B cell (primary cell): ENCODE measurements around the gene SPSB1. TPM values are rescaled to one million over a fixed set of nuclear protein-coding genes. Genes with fewer than 3 reads are reported as not detected.

ENCODE experiments used
- ATAC-seq: fragments of 200-7000 bp; cut with Tn5 transposase; one replicate; pipeline ENCODE4 v1.10.0; 2021; ENCODE audit warnings: low read depth, mild to moderate bottlenecking, moderate number of reproducible peaks, moderate library complexity
- CTCF ChIA-PET: fragments of 350-600 bp; sonication (Branson Sonifier 250); formaldehyde crosslinking; loops from one replicate; lab custom pipeline; 2021; ENCODE audit warnings: antibody characterized with exemption, inconsistent platforms; lab: Charles Lee
- POLR2A ChIA-PET: fragments of 350-600 bp; sonication (Branson Sonifier 250); formaldehyde crosslinking; loops from one replicate; lab custom pipeline; 2021; ENCODE audit warnings: antibody characterized with exemption; lab: Charles Lee
- DNase-seq: peaks from one replicate; pipeline ENCODE4 v3.0.0; 2013
- H2AFZ ChIP-seq: 2 replicates; pipeline ENCODE4 v1.6.1; 2012; ENCODE audit warnings: mild to moderate bottlenecking, low read depth, low read length; ENCODE audit not compliant: insufficient read depth, poor library complexity, severe bottlenecking
- H3K27ac ChIP-seq, 2 donors: 1 replicate in 1 of 2; 2 replicates in 1 of 2; pipeline ENCODE4 v1.5.1; 2012 to 2013; ENCODE audit warnings: low read length in 2 of 2, mild to moderate bottlenecking in 2 of 2, moderate library complexity in 1 of 2
- H3K27me3 ChIP-seq, 4 experiments: fragments of 200-600 bp in 1 of 4; sonication (generic) in 1 of 4; replicated peaks in 1 of 4; 1 replicate in 2 of 4; 2 replicates in 2 of 4; pipeline versions ENCODE4 v1.6.1 to v1.7.0; 2013 to 2016; ENCODE audit warnings: low read length in 3 of 4, mild to moderate bottlenecking in 2 of 4, mixed read lengths in 1 of 4, moderate library complexity in 1 of 4; ENCODE audit not compliant: insufficient read depth in 4 of 4, control insufficient read depth in 3 of 4; ENCODE audit errors: control extremely low read depth in 1 of 4
- H3K36me3 ChIP-seq, 2 experiments: replicated peaks in 1 of 2; 1 replicate in 1 of 2; 2 replicates in 1 of 2; pipeline versions ENCODE4 v1.6.1 to v1.7.1; 2013; ENCODE audit warnings: low read length in 1 of 2; ENCODE audit not compliant: insufficient read depth in 2 of 2, control insufficient read depth in 1 of 2; ENCODE audit errors: control extremely low read depth in 1 of 2, extremely low read depth in 1 of 2
- H3K4me1 ChIP-seq, 2 donors: fragments of 200-600 bp in 1 of 2; sonication (generic) in 1 of 2; 1 replicate in 1 of 2; 2 replicates in 1 of 2; pipeline versions ENCODE4 v1.5.1 to v1.6.1; 2013 to 2017; ENCODE audit warnings: low read length in 2 of 2; ENCODE audit not compliant: control insufficient read depth in 2 of 2, insufficient read depth in 2 of 2
- H3K4me2 ChIP-seq: replicated peaks from 2 replicates; pipeline ENCODE3; 2012; ENCODE audit warnings: mild to moderate bottlenecking, low read depth, low read length; ENCODE audit not compliant: poor library complexity, severe bottlenecking
- H3K4me3 ChIP-seq, 5 experiments: fragments of 200-600 bp in 1 of 5; sonication (generic) in 1 of 5; 1 replicate in 3 of 5; 2 replicates in 2 of 5; pipeline versions ENCODE4 v1.5.1 to v1.7.0; 2011 to 2016; ENCODE audit warnings: low read length in 4 of 5, mild to moderate bottlenecking in 4 of 5, low read depth in 2 of 5, control low read depth in 1 of 5, moderate library complexity in 1 of 5; ENCODE audit not compliant: insufficient read depth in 1 of 5; ENCODE audit errors: control extremely low read depth in 1 of 5, extremely low read depth in 1 of 5
- H3K79me2 ChIP-seq: fragments of 200-600 bp; sonication (generic); one replicate; pipeline ENCODE4 v1.6.0; 2016; ENCODE audit warnings: low read length; ENCODE audit not compliant: control insufficient read depth, insufficient read depth
- H3K9ac ChIP-seq: fragments of 200-600 bp; sonication (generic); 2 replicates; pipeline ENCODE4 v1.6.1; 2017; ENCODE audit warnings: mild to moderate bottlenecking, low read length, moderate library complexity
- H3K9me3 ChIP-seq, 3 donors: one replicate each; pipeline versions ENCODE4 v1.6.1 to v1.7.1; 2013; ENCODE audit warnings: low read length in 2 of 3; ENCODE audit not compliant: control insufficient read depth in 2 of 3, insufficient read depth in 1 of 3; ENCODE audit errors: control extremely low read depth in 1 of 3
- H4K20me1 ChIP-seq: 2 replicates; pipeline ENCODE4 v1.6.0; 2012; ENCODE audit warnings: mild to moderate bottlenecking, low read length; ENCODE audit not compliant: insufficient read depth, control insufficient read depth, poor library complexity, severe bottlenecking
- H3K27ac Mint-ChIP-seq: one replicate; pipeline ENCODE4 v1.8.0; 2021; ENCODE audit warnings: mixed read lengths
- H3K27me3 Mint-ChIP-seq: one replicate; pipeline ENCODE4 v1.8.0; 2021; ENCODE audit warnings: mixed read lengths
- H3K4me1 Mint-ChIP-seq: one replicate; pipeline ENCODE4 v1.8.0; 2021; ENCODE audit warnings: mixed read lengths
- H3K4me3 Mint-ChIP-seq: one replicate; pipeline ENCODE4 v1.8.0; 2021; ENCODE audit warnings: mixed read lengths
- H3K9me3 Mint-ChIP-seq: one replicate; pipeline ENCODE4 v1.8.0; 2022; ENCODE audit warnings: mixed read lengths; ENCODE audit not compliant: insufficient read depth
- CTCF ChIP-seq: fragments of 200-600 bp; IDR thresholded peaks from one replicate; pipeline ENCODE4 v1.8.0; 2022; ENCODE audit warnings: antibody characterized with exemption, mild to moderate bottlenecking
- EZH2 ChIP-seq: IDR thresholded peaks from 2 replicates; pipeline ENCODE4 v1.6.1; 2012; ENCODE audit warnings: borderline replicate concordance, low read depth, mild to moderate bottlenecking, moderate library complexity, low read length; ENCODE audit not compliant: insufficient read depth, poor library complexity, severe bottlenecking
- WGBS: methylation state at CpG from one replicate; pipeline ENCODE4 v1.1.5; 2013; ENCODE audit warnings: missing lambda C conversion rate; ENCODE audit not compliant: insufficient coverage; 5-methylcytosine and 5-hydroxymethylcytosine counted together
- intact Hi-C: fragments of 100-400 bp; cut with micrococcal nuclease; formaldehyde crosslinking; loops from one replicate; pipeline ENCODE4 v1.10.0; 2022
- polyA plus RNA-seq: library from polyadenylated mRNA; depleted of rRNA; stranded (reverse); fragments of >200 nt; gene quantifications from 2 replicates; pipeline ENCODE4 v1.2.3, GENCODE V29; 2012
- total RNA-seq, 2 donors: library from RNA; stranded (reverse); fragments of 120-200 nt in 1 of 2; gene quantifications; 1 replicate in 1 of 2; 2 replicates in 1 of 2; pipeline versions ENCODE4 v1.2.3 to v1.2.4, GENCODE V29; 2013 to 2022

Gene SPSB1
- total and polyA plus RNA-seq, 2 donors (not counting 1 experiment from before 2014, with no cell fraction given) = 1.7 to 9.4 TPM

DNA sequence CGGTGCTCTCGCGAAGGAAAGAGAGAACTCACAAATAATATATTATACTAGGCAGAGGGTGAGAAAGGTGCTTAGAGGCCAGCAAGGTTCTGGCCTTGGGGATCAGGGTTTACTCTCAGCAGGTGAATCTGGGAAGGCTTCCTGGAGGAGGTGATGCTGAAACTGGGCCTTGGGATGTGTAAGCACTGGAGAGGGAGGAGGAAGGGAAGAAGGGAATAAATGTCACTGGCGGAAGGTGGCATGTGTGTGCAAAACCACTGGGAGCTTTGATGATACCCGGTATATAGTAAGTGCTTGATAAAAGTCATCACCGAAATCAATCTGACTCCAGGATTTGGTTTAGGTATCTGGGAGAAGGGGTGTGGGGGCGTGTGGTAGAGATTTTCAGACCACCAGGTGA, 24.4 kb downstream of the SPSB1 start:
- Mint-ChIP-seq H3K27me3 (no peaks in the 10 kb centered on the region), H3K4me3 (no peak overlapping the region), H3K9me3 (no peaks in the 10 kb centered on the region), H3K4me1 (peaks cover 41% of the 10 kb centered on the region), H3K27ac (no peak overlapping the region)
- POLR2A ChIA-PET = no interaction called here
- H3K9me3 ChIP-seq = no peaks in the 10 kb centered on the region
- no peak overlapping the region for H3K27ac ChIP-seq
- CTCF ChIA-PET = interaction anchor here (0.7 kb wide), 1 partner anchor 21 kb away, joined by 4 read pairs; no protein-coding TSS in a partner anchor
- H3K36me3 ChIP-seq = no peaks in the 10 kb centered on the region
- H3K4me3 ChIP-seq = no peak overlapping the region
- no peak overlapping the region for H2AFZ ChIP-seq
- H3K27me3 ChIP-seq = no peaks in the 10 kb centered on the region
- intact Hi-C loops = no loop called here
- no peak overlapping the region for H3K4me2 ChIP-seq
- peaks cover 0 to 26% of the 10 kb centered on the region in 2 donors for H3K4me1 ChIP-seq
- H3K79me2 ChIP-seq = peaks cover 73% of the 10 kb centered on the region
- WGBS = 95% methylated on average over 4 of the region's 7 CpGs
- TF ChIP-seq EZH2 (no peak), CTCF (no peak)
- no peak overlapping the region for H3K9ac ChIP-seq
- ATAC-seq = no peak
- DNase-seq = no peak
- H4K20me1 ChIP-seq = no peaks in the 10 kb centered on the region

DNA sequence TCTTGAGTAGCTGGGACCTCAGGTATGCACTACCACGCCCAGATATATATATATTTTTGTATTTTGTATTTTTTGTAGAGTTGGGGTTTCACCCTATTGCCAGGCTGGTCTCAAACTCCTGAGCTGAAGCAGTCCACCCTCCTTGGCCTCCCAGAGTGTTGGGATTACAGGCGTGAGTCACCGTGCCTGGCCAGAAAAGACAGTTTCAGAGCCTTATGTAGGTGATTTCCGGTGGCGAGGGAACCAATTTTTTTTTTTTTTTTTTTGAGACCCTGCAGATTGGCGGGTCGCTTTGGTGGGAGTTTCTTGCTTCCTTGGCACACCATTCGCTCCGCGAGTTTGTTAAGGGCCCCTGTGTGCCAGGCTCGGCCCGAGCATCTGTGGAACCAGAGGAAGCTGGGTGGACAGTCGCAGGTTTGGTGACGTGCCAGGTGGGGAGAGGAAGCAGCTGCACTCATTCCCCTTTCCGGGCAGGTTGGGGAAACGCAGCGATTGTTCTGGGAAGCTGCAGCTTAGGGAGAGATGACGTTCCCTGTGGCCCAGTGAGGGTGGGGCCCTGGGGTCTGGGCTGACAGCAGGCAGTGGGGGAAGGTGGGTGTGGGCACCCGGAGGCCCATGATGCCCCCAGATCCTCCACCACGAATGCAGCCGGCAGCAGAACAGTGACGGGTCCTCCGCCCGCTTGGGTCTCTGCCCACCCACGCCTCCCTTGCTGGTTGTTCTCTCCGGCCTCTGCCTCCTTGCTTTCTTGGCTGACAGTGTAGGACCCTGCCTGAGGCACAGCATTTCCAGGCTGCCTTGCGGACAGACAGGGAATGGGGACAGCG, 25.1 kb downstream of the SPSB1 start:
- H3K79me2 ChIP-seq = peaks cover 71% of the 10 kb centered on the region

More for the DNA sequence above, 25.1 kb downstream of the SPSB1 start:
- 31% methylated on average over 27 of the region's 28 CpGs for WGBS
- ATAC-seq (no peak), DNase-seq (peak; percentile 25)
- Mint-ChIP-seq H3K27me3 (no peaks in the 10 kb centered on the region), H3K4me3 (peak overlapping the region; percentile 23), H3K4me1 (peaks cover 41% of the 10 kb centered on the region), H3K9me3 (no peaks in the 10 kb centered on the region), H3K27ac (no peak overlapping the region)
- POLR2A ChIA-PET = no interaction called here
- Histone ChIP-seq H4K20me1 (no peaks in the 10 kb centered on the region), H3K9ac (no peak overlapping the region), H3K9me3 (no peaks in the 10 kb centered on the region), H3K4me2 (peak overlapping the region; percentile 43), H3K27ac (no peak overlapping the region), H3K27me3 (no peaks in the 10 kb centered on the region), H3K4me3 (no peak overlapping the region), H3K4me1 (peaks cover 0 to 26% of the 10 kb centered on the region in 2 donors), H2AFZ (no peak overlapping the region), H3K36me3 (no peaks in the 10 kb centered on the region)
- TF ChIP-seq EZH2 = no peak
- TF ChIP-seq CTCF = no peak
- intact Hi-C loops = no loop called here
- CTCF ChIA-PET = interaction anchor here (0.6 to 0.7 kb wide), 3 partner anchors 9 to 125 kb away, joined by 3 to 4 read pairs (median 3); no protein-coding TSS in a partner anchor
